DND-41 (cell line): ENCODE results near the gene NOX4.

Source experiments
- ATAC-seq: fragments of 200-7000 bp; cut with Tn5 transposase; 3 replicates; pipeline ENCODE4 v1.9.1; 2021; ENCODE audit warnings: low read depth; ENCODE audit not compliant: insufficient read depth
- DNase-seq: peaks from one replicate; pipeline ENCODE4 v3.0.0-alpha.2; 2020
- H2AFZ ChIP-seq: 2 replicates; pipeline ENCODE4 v1.6.0; 2012; ENCODE audit warnings: low read depth, low read length
- H3K27ac ChIP-seq: 2 replicates; pipeline ENCODE4 v1.5.1; 2012; ENCODE audit warnings: low read length, inconsistent platforms
- H3K27me3 ChIP-seq: fragments of 200-600 bp; sonication (generic); 2 replicates; pipeline ENCODE4 v1.6.0; 2012; ENCODE audit warnings: low read length, mild to moderate bottlenecking, inconsistent platforms; ENCODE audit not compliant: insufficient read depth, poor library complexity
- H3K36me3 ChIP-seq: 2 replicates; pipeline ENCODE4 v1.5.1; 2012; ENCODE audit warnings: low read length, inconsistent platforms; ENCODE audit not compliant: insufficient read depth
- H3K4me1 ChIP-seq: 2 replicates; pipeline ENCODE4 v1.5.1; 2012; ENCODE audit warnings: mild to moderate bottlenecking, low read length; ENCODE audit not compliant: insufficient read depth
- H3K4me2 ChIP-seq: 2 replicates; pipeline ENCODE4 v1.6.0; 2012; ENCODE audit warnings: mild to moderate bottlenecking, moderate library complexity, low read length, inconsistent platforms; ENCODE audit not compliant: insufficient read depth
- H3K4me3 ChIP-seq, 2 experiments: fragments of 200-600 bp in 1 of 2; shearing (Covaris generic) in 1 of 2; 2 replicates each; pipeline ENCODE4 v1.5.1; 2012 to 2016; ENCODE audit warnings: inconsistent platforms in 2 of 2, low read length in 2 of 2, mild to moderate bottlenecking in 2 of 2, low read depth in 1 of 2, moderate library complexity in 1 of 2
- H3K79me2 ChIP-seq: 2 replicates; pipeline ENCODE4 v1.6.0; 2012; ENCODE audit warnings: low read length, inconsistent platforms; ENCODE audit not compliant: insufficient read depth
- H3K9ac ChIP-seq: 2 replicates; pipeline ENCODE4 v1.6.0; 2012; ENCODE audit warnings: low read depth, mild to moderate bottlenecking, inconsistent platforms, low read length, moderate library complexity
- H3K9me3 ChIP-seq: 2 replicates; pipeline ENCODE4 v1.5.1; 2012; ENCODE audit warnings: low read length, moderate library complexity, mild to moderate bottlenecking, inconsistent platforms; ENCODE audit not compliant: insufficient read depth, severe bottlenecking
- H4K20me1 ChIP-seq: 2 replicates; pipeline ENCODE4 v1.6.0; 2012; ENCODE audit warnings: low read length; ENCODE audit not compliant: insufficient read depth
- CTCF ChIP-seq: IDR thresholded peaks from 2 replicates; pipeline ENCODE4 v1.5.1; 2012; ENCODE audit warnings: borderline replicate concordance, low read length, moderate library complexity, mild to moderate bottlenecking; ENCODE audit not compliant: poor library complexity, severe bottlenecking; ENCODE audit errors: extremely low read depth
- EZH2 ChIP-seq: IDR thresholded peaks from 3 replicates; pipeline ENCODE4 v1.6.1; 2012; ENCODE audit warnings: borderline replicate concordance, low read depth, mild to moderate bottlenecking, moderate library complexity, low read length, inconsistent platforms; ENCODE audit not compliant: severe bottlenecking

NOX4 gene

DNA sequence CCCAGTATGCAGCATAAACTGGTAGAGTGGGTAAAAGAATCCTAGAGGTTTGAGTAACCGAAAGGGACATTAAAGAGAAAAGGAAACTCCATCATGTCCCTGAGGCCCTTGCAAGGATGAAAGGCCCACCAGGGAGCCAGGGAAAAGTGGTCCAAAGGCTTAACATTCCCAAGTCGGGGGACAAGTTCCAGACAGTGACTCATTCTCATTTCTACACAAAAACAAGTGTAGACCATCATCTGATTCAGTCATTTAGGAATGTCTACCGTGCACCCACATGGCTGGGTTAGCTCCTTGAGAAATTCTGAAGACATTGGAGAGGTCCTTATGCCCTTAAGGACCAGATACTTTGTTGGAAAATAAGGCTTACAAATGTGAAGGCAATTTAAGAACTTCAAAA, 4.8 kb upstream of the NOX4 start:
- Histone ChIP-seq H3K27ac (no peak overlapping the region), H2AFZ (no peak overlapping the region), H3K36me3 (no peaks in the 10 kb centered on the region), H3K4me1 (no peaks in the 10 kb centered on the region), H4K20me1 (no peaks in the 10 kb centered on the region), H3K4me2 (no peak overlapping the region), H3K27me3 (peaks cover 2% of the 10 kb centered on the region), H3K9ac (no peak overlapping the region), H3K79me2 (no peaks in the 10 kb centered on the region), H3K9me3 (no peaks in the 10 kb centered on the region), H3K4me3 (no peak overlapping the region)
- no peak for TF ChIP-seq CTCF
- no peak for TF ChIP-seq EZH2
- DNase-seq: no peak
- no peak for ATAC-seq

DNA sequence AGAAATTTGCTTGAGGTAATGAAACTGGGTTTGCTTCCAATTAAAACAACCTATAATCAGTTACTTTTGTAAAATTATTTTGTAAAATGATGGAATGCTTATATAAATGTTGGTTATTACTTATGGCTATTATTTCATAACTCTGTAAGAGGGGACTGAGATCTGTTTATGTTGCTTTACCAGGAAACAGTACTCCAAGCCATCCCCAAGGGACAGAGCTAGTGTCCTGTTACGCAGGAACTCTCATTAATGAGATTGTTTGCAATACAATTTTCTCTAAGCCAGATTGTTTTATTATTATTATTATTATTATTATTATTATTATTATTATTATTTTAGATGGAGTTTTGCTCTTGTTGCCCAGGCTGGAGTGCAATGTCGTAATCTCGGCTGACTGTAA, 2.3 kb upstream of the NOX4 start:
- Histone ChIP-seq H3K36me3 (no peaks in the 10 kb centered on the region), H2AFZ (no peak overlapping the region), H3K27ac (no peak overlapping the region), H4K20me1 (no peaks in the 10 kb centered on the region), H3K79me2 (no peaks in the 10 kb centered on the region), H3K4me2 (no peak overlapping the region), H3K9ac (no peak overlapping the region), H3K4me1 (no peaks in the 10 kb centered on the region), H3K4me3 (no peak overlapping the region), H3K27me3 (peaks cover 2% of the 10 kb centered on the region), H3K9me3 (no peaks in the 10 kb centered on the region)
- no peak for ATAC-seq
- DNase-seq: no peak
- no peak for TF ChIP-seq CTCF
- no peak for TF ChIP-seq EZH2

DNA sequence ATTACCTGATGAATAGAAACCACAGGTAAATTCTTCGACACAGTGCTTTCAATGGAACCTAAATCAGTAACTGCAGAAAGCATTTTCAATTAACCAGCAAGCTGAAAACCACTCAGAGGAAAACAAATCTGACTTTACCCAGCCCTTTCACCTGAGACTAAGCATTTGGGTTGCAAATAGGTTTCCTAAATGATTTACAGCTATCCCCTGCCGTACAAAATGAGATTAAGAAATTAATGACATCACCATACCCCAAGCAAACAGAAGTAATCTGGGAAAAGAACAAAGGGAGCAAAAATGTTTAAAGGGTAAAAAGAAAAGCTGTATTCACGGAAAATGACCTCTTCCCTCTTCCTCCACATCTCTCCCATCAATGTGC, 584 bp downstream of the NOX4 start:
- H3K4me1 ChIP-seq: no peaks in the 10 kb centered on the region
- no peak for ATAC-seq
- no peak for TF ChIP-seq CTCF
- no peak overlapping the region for H3K4me2 ChIP-seq
- H3K9me3 ChIP-seq: no peaks in the 10 kb centered on the region
- no peak overlapping the region for H3K9ac ChIP-seq
- no peaks in the 10 kb centered on the region for H4K20me1 ChIP-seq
- no peaks in the 10 kb centered on the region for H3K79me2 ChIP-seq
- no peaks in the 10 kb centered on the region for H3K36me3 ChIP-seq
- no peak for DNase-seq
- no peak overlapping the region for H2AFZ ChIP-seq
- no peak overlapping the region for H3K4me3 ChIP-seq
- H3K27me3 ChIP-seq: no peaks in the 10 kb centered on the region
- H3K27ac ChIP-seq: no peak overlapping the region

DNA sequence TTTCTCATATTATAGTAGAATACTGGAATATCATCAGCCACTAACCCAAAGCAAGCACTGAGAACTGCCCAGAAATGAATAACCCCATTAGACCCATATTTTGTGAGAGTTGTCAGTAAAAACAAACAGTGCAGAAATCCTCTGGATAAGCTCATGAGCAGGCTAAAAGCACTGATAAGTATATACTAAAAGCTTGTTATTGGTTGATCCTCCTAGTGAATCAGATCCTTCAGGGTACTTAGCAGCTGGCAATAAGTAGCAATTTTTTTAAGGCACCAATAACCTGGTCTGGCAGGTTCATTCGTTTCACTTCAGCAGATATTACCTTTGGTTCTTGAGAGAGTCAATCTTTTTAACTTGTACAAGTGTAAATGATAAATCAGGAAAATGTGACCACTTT, 1.2 kb downstream of the NOX4 start:
- H3K4me2 ChIP-seq: no peak overlapping the region
- H3K9me3 ChIP-seq: no peaks in the 10 kb centered on the region
- H3K27ac ChIP-seq: no peak overlapping the region
- DNase-seq: no peak
- no peaks in the 10 kb centered on the region for H4K20me1 ChIP-seq
- no peak overlapping the region for H3K4me3 ChIP-seq
- no peaks in the 10 kb centered on the region for H3K36me3 ChIP-seq
- no peak overlapping the region for H3K9ac ChIP-seq
- no peak overlapping the region for H2AFZ ChIP-seq
- H3K27me3 ChIP-seq: no peaks in the 10 kb centered on the region
- H3K79me2 ChIP-seq: no peaks in the 10 kb centered on the region
- no peak for ATAC-seq
- TF ChIP-seq EZH2: no peak
- no peak for TF ChIP-seq CTCF
- no peaks in the 10 kb centered on the region for H3K4me1 ChIP-seq
